ENCODE data around the gene RNASEH1. TPM values are rescaled to one million over a fixed set of nuclear protein-coding genes. Genes with fewer than 3 reads are reported as not detected.

RNASEH1 gene
- total and polyA plus RNA-seq, 2 of the 13 experiments (the other 11 are each of a cell fraction or from before 2014, with no cell fraction given), result 14.5 to 57.4 TPM

DNA sequence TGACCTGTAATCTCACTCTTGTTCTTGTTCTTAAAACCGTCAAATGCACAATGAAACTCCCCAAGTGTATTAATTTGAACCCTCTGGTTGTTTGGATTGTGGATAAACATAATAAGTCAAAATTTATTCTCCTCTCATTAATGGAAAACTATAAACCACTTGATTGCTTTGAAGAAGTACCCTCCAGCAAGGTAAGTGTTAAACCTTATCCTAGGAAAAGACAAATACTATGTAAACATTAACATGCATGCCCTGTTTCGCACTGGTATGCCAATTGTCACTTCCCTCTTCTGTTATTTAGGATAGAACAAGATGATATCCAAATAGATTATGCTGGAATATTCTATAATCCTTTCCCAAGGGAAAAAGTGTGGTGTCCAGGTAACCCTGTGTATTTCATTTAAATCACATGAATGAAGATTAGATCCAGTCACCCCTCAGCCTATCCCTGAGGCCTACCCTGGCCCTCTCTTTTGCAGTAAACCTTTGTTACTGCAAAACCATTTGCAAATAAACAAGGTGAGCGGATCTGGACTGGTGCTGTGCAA is 40.1 kb downstream of the RNASEH1 start:
- POLR2A ChIA-PET, result interaction anchor here (0.7 to 4.7 kb wide), 26 partner anchors 9 to 149 kb away, joined by 3 to 60 read pairs (median 5); partner anchors contain the start of genes EIPR1, RNASEH1 and TRAPPC12
- intact Hi-C loops (cut with micrococcal nuclease; ENCODE audit: unreplicated experiment), result loop anchor here (1.0 kb wide), 1 partner anchor 52 kb away; no protein-coding TSS in a partner anchor
- TF ChIP-seq ARNT2 (CRISPR knock-in tag; IDR thresholded peaks at IDR 0.05; ENCODE audit: low read depth), result no peak
- no peak for TF ChIP-seq RBM39 (IDR thresholded peaks at IDR 0.05; ENCODE audit: low read depth, low read length, poor library complexity, severe bottlenecking)
- TF ChIP-seq, protein P1, sequence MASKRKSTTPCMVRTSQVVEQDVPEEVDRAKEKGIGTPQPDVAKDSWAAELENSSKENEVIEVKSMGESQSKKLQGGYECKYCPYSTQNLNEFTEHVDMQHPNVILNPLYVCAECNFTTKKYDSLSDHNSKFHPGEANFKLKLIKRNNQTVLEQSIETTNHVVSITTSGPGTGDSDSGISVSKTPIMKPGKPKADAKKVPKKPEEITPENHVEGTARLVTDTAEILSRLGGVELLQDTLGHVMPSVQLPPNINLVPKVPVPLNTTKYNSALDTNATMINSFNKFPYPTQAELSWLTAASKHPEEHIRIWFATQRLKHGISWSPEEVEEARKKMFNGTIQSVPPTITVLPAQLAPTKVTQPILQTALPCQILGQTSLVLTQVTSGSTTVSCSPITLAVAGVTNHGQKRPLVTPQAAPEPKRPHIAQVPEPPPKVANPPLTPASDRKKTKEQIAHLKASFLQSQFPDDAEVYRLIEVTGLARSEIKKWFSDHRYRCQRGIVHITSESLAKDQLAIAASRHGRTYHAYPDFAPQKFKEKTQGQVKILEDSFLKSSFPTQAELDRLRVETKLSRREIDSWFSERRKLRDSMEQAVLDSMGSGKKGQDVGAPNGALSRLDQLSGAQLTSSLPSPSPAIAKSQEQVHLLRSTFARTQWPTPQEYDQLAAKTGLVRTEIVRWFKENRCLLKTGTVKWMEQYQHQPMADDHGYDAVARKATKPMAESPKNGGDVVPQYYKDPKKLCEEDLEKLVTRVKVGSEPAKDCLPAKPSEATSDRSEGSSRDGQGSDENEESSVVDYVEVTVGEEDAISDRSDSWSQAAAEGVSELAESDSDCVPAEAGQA (IDR thresholded peaks at IDR 0.05; ENCODE audit: low read depth), result no peak
- TF ChIP-seq, protein P1 (CRISPR knock-in tag; IDR thresholded peaks at IDR 0.05; ENCODE audit: borderline replicate concordance), result no peak
- TF ChIP-seq, protein P2, sequence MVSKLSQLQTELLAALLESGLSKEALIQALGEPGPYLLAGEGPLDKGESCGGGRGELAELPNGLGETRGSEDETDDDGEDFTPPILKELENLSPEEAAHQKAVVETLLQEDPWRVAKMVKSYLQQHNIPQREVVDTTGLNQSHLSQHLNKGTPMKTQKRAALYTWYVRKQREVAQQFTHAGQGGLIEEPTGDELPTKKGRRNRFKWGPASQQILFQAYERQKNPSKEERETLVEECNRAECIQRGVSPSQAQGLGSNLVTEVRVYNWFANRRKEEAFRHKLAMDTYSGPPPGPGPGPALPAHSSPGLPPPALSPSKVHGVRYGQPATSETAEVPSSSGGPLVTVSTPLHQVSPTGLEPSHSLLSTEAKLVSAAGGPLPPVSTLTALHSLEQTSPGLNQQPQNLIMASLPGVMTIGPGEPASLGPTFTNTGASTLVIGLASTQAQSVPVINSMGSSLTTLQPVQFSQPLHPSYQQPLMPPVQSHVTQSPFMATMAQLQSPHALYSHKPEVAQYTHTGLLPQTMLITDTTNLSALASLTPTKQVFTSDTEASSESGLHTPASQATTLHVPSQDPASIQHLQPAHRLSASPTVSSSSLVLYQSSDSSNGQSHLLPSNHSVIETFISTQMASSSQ (IDR thresholded peaks at IDR 0.05; ENCODE audit: low read depth), result 0 out of 2 replicates have a peak, but pooled peaks have one; percentile 18
- TF ChIP-seq, protein P2 (CRISPR knock-in tag; IDR thresholded peaks at IDR 0.05; ENCODE audit: borderline replicate concordance), result no peak
- TF ChIP-seq SAP130 (CRISPR knock-in tag; IDR thresholded peaks at IDR 0.05; ENCODE audit: low read depth), result peak; percentile 70; the same call in 1 of the 2 replicates
- TF ChIP-seq ZNF24 (IDR thresholded peaks at IDR 0.05), result no peak
- TF ChIP-seq FOXA3 (CRISPR knock-in tag; IDR thresholded peaks at IDR 0.05), result peak; percentile 72
- TF ChIP-seq TEAD3 (CRISPR knock-in tag; optimal IDR thresholded peaks at IDR 0.05; ENCODE audit: borderline replicate concordance), result peak; percentile 73
- TF ChIP-seq, protein P3, sequence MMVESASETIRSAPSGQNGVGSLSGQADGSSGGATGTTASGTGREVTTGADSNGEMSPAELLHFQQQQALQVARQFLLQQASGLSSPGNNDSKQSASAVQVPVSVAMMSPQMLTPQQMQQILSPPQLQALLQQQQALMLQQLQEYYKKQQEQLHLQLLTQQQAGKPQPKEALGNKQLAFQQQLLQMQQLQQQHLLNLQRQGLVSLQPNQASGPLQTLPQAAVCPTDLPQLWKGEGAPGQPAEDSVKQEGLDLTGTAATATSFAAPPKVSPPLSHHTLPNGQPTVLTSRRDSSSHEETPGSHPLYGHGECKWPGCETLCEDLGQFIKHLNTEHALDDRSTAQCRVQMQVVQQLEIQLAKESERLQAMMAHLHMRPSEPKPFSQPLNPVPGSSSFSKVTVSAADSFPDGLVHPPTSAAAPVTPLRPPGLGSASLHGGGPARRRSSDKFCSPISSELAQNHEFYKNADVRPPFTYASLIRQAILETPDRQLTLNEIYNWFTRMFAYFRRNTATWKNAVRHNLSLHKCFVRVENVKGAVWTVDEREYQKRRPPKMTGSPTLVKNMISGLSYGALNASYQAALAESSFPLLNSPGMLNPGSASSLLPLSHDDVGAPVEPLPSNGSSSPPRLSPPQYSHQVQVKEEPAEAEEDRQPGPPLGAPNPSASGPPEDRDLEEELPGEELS (CRISPR knock-in tag; IDR thresholded peaks at IDR 0.05), result peak; percentile 77
- TF ChIP-seq REL (CRISPR knock-in tag; conservative IDR thresholded peaks at IDR 0.05), result 0 out of 2 replicates have a peak, but pooled peaks have one; percentile 72

More for the DNA sequence above, 40.1 kb downstream of the RNASEH1 start:
- peaks cover 37% of the 10 kb centered on the region for H3K79me2 ChIP-seq (ENCODE audit: insufficient read depth, low read length)
- no peaks in the 10 kb centered on the region for H4K20me1 ChIP-seq (ENCODE audit: insufficient read depth, low read length)
- no TSS peak for BruUV-seq (replicated peaks)
- H3K4me1 ChIP-seq (ENCODE audit: insufficient read depth, low read length), result peaks cover 74% of the 10 kb centered on the region
- 23% methylated on average over 3 of the region's 3 CpGs for WGBS (ENCODE audit: low lambda C conversion rate)
- DNase-seq (ENCODE audit: low spot score) (peak; percentile 75), FAIRE-seq (peak; percentile 8), ATAC-seq (peak; percentile 1)
- no peaks in the 10 kb centered on the region for H3K27me3 ChIP-seq (ENCODE audit: control insufficient read depth in 1 of 2, insufficient read depth in 2 of 2, low read length in 2 of 2)
- H3K4me2 ChIP-seq (ENCODE audit: low read depth, low read length), result peak overlapping the region; percentile 85
- H3K36me3 ChIP-seq (replicated peaks in 1 of 2; ENCODE audit: control insufficient read depth in 1 of 2, insufficient read depth in 2 of 2, low read length in 2 of 2), result peaks cover 7 to 14% of the 10 kb centered on the region in 2 experiments
- peak overlapping the region; percentile 96 for H3K27ac ChIP-seq (ENCODE audit: extremely low read length, insufficient read depth, low read length)
- H3K4me3 ChIP-seq (replicated peaks in 1 of 3; ENCODE audit: insufficient read depth in 1 of 3, low read depth in 2 of 3, low read length in 3 of 3), result peak overlapping the region; percentile 67 to 88 (median 81)
- H3K9me3 ChIP-seq (ENCODE audit: low read length), result no peaks in the 10 kb centered on the region
- no peak overlapping the region for H2AFZ ChIP-seq (ENCODE audit: low read length)
- CTCF ChIA-PET (ENCODE audit: low intra/inter-chr PET ratio, low total read pairs), result no interaction called here
- in situ Hi-C loops (cut with HindIII; ENCODE audit: extremely low pct_ligation_motif_present, low pct_unique_long_range_greater_than_20kb), result no loop called here
- H3K9ac ChIP-seq (ENCODE audit: insufficient read depth, low read depth, low read length), result peak overlapping the region; percentile 94

All from HepG2 (cell line).